WERI-Rb-1 (cell line): ENCODE data around the gene PARD3B.

Source experiments
- DNase-seq: peaks from one replicate; pipeline ENCODE4 v3.0.0-alpha.2; 2020
- H3K27ac ChIP-seq: fragments of 250-450 bp; sonication (Bioruptor Pico); 2 replicates; pipeline ENCODE4 v1.5.1; 2020; ENCODE audit warnings: mild to moderate bottlenecking, moderate library complexity
- H3K27me3 ChIP-seq: fragments of 250-450 bp; sonication (Bioruptor Pico); 2 replicates; pipeline ENCODE4 v1.5.1; 2021; ENCODE audit warnings: mild to moderate bottlenecking, low read depth, moderate library complexity; ENCODE audit not compliant: insufficient read depth, severe bottlenecking
- H3K36me3 ChIP-seq: fragments of 250-450 bp; sonication (Bioruptor Pico); 2 replicates; pipeline ENCODE4 v1.5.1; 2020; ENCODE audit warnings: mild to moderate bottlenecking, moderate library complexity
- H3K4me3 ChIP-seq: 2 replicates; pipeline ENCODE4 v1.5.1; 2011; ENCODE audit warnings: low read depth, mild to moderate bottlenecking, control low read depth, low read length
- H3K9me3 ChIP-seq: fragments of 250-450 bp; sonication (Bioruptor Pico); 2 replicates; pipeline ENCODE4 v1.5.1; 2021; ENCODE audit warnings: mild to moderate bottlenecking, moderate library complexity; ENCODE audit not compliant: severe bottlenecking
- CTCF ChIP-seq: IDR thresholded peaks from 2 replicates; pipeline ENCODE4 v1.5.1; 2011; ENCODE audit warnings: low read depth, mild to moderate bottlenecking, control low read depth, inconsistent platforms, low read length

The PARD3B gene

DNA sequence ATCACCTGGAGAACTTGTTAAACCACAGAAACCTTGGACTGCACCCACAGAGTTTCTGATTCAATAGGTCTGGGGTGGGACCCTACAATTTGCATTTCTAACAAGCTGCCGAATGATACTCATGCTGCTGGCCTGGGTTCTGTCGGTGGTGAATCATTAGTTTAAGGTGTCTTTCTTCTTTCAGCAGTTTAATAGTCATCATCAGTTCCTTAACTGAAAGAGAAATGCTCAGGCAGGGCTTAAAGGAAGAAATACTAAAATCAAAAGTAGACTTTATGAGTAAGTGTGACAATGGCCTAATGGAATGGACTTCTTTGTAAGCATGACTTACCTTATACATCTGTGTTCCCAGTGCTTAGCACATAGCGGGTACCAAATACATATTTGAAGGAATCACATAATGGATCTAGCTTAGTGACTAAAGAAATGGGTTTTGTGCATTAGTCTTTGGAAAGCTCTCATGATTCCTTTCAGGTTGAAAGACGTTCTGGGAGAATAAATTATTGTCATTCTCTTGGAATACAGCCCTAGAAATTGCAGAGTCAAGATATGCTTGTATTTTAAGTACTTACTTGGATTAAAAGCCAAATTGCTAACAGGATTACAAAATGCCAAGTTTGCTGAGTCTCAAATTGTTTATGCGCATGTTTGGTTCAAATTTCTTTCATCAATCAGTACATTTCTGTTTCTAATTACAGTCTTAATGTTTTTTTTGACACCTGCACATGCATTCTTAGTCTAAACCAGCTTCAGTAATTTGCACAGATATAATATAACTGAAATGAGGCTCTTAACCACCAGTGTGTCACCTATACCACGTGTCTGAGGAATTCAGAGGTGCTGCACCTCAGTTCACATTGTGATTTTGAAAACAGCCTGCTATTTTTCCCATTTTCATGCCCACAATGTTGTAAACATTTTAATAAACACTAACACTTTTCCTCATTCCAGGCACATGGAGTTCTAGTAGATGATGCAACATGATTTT, 916.7 kb downstream of the PARD3B start:
- no peak for TF ChIP-seq CTCF
- Histone ChIP-seq H3K4me3 (no peak overlapping the region), H3K27ac (no peak overlapping the region), H3K9me3 (no peaks in the 10 kb centered on the region), H3K36me3 (no peaks in the 10 kb centered on the region), H3K27me3 (no peaks in the 10 kb centered on the region)
- no peak for DNase-seq

DNA sequence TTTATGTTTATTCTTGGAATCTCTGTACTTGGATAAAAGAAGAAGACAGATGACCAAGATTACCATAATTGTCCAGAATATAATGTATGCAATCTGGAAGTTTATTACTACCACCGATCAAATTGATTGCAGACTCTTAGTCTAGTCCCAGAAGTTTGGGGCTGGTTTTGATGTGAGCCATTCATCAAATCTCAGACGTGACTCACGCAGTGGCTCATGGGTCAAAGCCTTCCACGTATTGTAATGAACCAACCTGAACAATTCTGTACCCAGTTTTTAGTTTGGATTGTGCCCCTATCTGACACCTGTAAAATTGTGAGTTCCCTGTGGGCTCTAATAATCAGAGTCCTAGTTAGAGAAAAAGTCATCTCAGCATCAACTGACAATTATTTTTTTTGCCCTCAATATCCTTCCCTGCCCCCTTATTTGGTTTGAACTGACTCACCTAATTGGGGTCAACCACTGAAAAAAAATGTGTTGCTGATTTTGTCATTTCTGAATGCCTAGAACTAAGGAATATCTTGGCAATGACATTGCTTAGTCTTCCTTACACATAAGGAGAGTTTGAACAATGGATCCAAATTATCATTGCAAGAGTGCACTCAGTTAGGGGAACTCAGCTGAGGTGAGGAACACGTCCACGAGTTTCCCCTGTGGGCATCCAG, 917.5 kb downstream of the PARD3B start:
- Histone ChIP-seq H3K36me3 (no peaks in the 10 kb centered on the region), H3K4me3 (no peak overlapping the region), H3K27ac (no peak overlapping the region), H3K9me3 (no peaks in the 10 kb centered on the region), H3K27me3 (no peaks in the 10 kb centered on the region)
- TF ChIP-seq CTCF, result no peak
- no peak for DNase-seq

DNA sequence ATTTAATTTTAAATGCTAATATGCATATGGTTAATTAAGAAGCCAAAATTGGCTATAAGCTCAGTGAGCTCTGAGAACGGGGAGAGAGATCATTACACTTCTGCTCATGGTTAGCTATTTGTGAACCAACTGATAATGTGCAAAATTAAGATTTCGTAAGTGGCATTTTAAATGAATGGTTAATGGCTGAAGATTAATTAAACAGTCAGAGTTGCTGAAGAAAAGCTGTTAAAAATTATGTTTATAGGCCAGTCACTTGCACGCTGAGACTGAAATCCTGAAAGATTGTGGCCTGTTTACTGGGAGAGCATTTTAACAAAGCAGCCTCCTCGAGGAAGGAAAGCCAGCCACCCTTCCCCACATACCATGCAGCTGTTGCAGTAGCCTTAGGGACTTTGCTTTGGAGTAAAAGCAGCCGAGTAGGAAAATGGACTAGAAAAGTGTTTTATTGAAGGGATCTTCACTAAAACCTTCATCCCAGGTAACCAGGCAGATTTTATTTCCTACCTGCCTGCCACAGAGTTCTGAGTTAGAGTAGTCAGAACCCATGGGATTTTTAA, 918.3 kb downstream of the PARD3B start:
- DNase-seq, result no peak
- Histone ChIP-seq H3K27me3 (no peaks in the 10 kb centered on the region), H3K36me3 (no peaks in the 10 kb centered on the region), H3K4me3 (no peak overlapping the region), H3K27ac (no peak overlapping the region), H3K9me3 (no peaks in the 10 kb centered on the region)
- TF ChIP-seq CTCF, result no peak

DNA sequence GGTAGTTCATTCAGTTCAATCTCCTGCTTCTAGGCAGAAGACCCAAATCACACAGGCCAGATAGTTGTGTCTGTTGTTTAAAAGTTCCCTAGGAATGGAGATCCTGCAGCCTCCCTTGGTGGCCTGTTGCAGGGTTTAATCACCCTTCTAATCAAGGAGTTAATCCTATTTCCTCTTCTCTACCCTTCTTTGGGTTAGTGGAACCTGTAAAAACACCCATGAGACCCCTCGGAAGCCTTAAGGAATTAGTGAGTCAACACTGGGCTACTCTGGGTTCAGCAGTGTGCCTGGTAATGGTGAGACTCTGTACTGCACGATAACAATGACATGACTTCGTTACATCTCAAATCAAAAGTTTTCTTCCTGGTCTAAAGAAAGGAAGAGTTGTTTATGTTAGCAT, 919.4 kb downstream of the PARD3B start:
- Histone ChIP-seq H3K27ac (no peak overlapping the region), H3K36me3 (no peaks in the 10 kb centered on the region), H3K27me3 (no peaks in the 10 kb centered on the region), H3K4me3 (no peak overlapping the region), H3K9me3 (no peaks in the 10 kb centered on the region)
- no peak for TF ChIP-seq CTCF
- peak; percentile 46 for DNase-seq

GRCh38 chr2:205465791-205466190, 920.5 kb downstream of the PARD3B start:
- Histone ChIP-seq H3K27ac (no peak overlapping the region), H3K9me3 (no peaks in the 10 kb centered on the region), H3K27me3 (no peaks in the 10 kb centered on the region), H3K36me3 (no peaks in the 10 kb centered on the region), H3K4me3 (no peak overlapping the region)
- no peak for TF ChIP-seq CTCF
- no peak for DNase-seq
